Lower lobe of right lung (tissue), 2 donors: ENCODE results near the gene FOXP1. TPM values are rescaled to one million over a fixed set of nuclear protein-coding genes. Genes with fewer than 3 reads are reported as not detected.

Experiments used
- ATAC-seq, 2 donors: fragments of 200-7000 bp; cut with Tn5 transposase; one replicate each; pipeline ENCODE4 v1.9.1; 2020 to 2022; ENCODE audit warnings: mild to moderate bottlenecking in 2 of 2, moderate library complexity in 2 of 2
- DNase-seq: peaks from one replicate; pipeline ENCODE4 v3.0.0-alpha.2; 2020
- H3K27ac ChIP-seq: fragments of 200-600 bp; one replicate; pipeline ENCODE4 v1.8.0; 2022
- H3K27me3 ChIP-seq: fragments of 200-600 bp; one replicate; pipeline ENCODE4 v1.8.0; 2022; ENCODE audit warnings: low read depth
- H3K36me3 ChIP-seq: fragments of 200-600 bp; one replicate; pipeline ENCODE4 v1.8.0; 2022; ENCODE audit warnings: mild to moderate bottlenecking
- H3K4me1 ChIP-seq: fragments of 200-600 bp; one replicate; pipeline ENCODE4 v1.8.0; 2022
- H3K4me3 ChIP-seq: fragments of 200-600 bp; one replicate; pipeline ENCODE4 v1.8.0; 2022; ENCODE audit warnings: mild to moderate bottlenecking
- H3K9me3 ChIP-seq: fragments of 200-600 bp; one replicate; pipeline ENCODE4 v1.8.0; 2022
- intact Hi-C: fragments of 100-400 bp; cut with DNase I; formaldehyde crosslinking; loops from one replicate; pipeline ENCODE4 v1.11.0; 2022
- total RNA-seq: library from RNA; stranded (reverse); fragmentation: NEBNext Ultra II Directional; extraction: Animal tissue kit (Norgen Biotek cat#: 25700); gene quantifications from one replicate; pipeline ENCODE4 v1.2.1, GENCODE V29; 2021
- TF ChIP-seq, protein P1 (sequence below): fragments of 200-600 bp; IDR thresholded peaks from one replicate; pipeline ENCODE4 v1.8.0; 2022; ENCODE audit warnings: antibody characterized with exemption, mild to moderate bottlenecking
- donor health status: DM: no; HTN: yes; CAD: no; lungs with severe emphysema.

FOXP1 gene
- total RNA-seq, 1 donor from 2014 or later = 138 TPM

DNA sequence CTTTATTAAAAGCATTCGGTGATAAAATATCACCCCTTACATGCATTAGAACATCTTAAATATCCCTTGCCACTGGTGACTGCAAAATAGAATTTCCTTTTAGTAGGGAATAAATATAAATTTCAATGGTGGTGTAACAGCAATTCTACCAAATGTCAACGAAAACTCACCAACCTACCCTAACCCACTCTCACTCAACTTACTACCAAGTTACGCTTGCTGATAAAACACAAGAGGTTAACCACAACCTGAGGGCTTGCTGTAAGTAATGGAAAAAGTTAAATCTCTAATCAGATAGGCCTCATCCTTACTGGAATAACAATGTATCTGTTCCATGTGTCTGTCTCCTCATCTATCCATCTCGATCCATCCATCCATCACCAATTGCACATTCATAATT, 274.7 kb downstream of the FOXP1 start:
- Histone ChIP-seq H3K27ac (no peak overlapping the region), H3K4me3 (no peak overlapping the region), H3K27me3 (no peaks in the 10 kb centered on the region), H3K4me1 (peaks cover 22% of the 10 kb centered on the region), H3K36me3 (no peaks in the 10 kb centered on the region), H3K9me3 (no peaks in the 10 kb centered on the region)
- intact Hi-C loops = no loop called here
- ATAC-seq (no peak), DNase-seq (no peak)
- TF ChIP-seq, protein P1, sequence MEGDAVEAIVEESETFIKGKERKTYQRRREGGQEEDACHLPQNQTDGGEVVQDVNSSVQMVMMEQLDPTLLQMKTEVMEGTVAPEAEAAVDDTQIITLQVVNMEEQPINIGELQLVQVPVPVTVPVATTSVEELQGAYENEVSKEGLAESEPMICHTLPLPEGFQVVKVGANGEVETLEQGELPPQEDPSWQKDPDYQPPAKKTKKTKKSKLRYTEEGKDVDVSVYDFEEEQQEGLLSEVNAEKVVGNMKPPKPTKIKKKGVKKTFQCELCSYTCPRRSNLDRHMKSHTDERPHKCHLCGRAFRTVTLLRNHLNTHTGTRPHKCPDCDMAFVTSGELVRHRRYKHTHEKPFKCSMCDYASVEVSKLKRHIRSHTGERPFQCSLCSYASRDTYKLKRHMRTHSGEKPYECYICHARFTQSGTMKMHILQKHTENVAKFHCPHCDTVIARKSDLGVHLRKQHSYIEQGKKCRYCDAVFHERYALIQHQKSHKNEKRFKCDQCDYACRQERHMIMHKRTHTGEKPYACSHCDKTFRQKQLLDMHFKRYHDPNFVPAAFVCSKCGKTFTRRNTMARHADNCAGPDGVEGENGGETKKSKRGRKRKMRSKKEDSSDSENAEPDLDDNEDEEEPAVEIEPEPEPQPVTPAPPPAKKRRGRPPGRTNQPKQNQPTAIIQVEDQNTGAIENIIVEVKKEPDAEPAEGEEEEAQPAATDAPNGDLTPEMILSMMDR = no peak

DNA sequence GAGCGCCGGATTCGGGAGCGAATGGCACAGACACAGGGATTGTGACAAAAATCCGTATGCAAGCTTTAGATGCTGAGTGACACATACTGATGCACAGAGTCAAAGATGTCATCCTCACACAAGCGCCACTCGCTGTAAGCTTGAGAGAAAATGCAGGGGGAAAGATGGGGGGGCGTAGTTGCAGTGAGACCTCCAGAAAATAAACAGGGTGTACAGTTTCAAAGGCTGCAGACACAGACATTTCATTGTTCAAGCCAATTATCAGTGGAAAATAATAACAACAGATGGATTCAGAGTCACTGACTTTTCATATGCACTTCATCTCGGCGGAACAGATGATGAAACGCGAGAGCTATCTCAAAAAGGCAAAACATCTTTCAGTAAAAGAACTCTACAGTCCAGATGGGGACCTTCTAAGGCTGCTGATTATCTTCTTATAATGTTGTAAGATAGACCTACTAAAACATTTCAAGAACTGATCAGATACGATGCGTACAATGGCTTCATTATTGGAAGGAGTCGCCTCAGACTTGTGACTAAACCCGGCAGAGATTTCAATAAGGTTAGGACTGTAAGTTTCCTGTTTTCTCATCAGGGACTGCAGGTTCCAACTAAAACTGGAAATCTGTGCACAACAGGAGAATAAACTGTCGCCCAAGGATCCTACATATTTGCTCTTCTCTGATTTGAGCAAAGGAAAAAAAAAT, 275.4 kb downstream of the FOXP1 start:
- peaks cover 26% of the 10 kb centered on the region for H3K4me1 ChIP-seq
- intact Hi-C loops = no loop called here
- no peak for DNase-seq

DNA sequence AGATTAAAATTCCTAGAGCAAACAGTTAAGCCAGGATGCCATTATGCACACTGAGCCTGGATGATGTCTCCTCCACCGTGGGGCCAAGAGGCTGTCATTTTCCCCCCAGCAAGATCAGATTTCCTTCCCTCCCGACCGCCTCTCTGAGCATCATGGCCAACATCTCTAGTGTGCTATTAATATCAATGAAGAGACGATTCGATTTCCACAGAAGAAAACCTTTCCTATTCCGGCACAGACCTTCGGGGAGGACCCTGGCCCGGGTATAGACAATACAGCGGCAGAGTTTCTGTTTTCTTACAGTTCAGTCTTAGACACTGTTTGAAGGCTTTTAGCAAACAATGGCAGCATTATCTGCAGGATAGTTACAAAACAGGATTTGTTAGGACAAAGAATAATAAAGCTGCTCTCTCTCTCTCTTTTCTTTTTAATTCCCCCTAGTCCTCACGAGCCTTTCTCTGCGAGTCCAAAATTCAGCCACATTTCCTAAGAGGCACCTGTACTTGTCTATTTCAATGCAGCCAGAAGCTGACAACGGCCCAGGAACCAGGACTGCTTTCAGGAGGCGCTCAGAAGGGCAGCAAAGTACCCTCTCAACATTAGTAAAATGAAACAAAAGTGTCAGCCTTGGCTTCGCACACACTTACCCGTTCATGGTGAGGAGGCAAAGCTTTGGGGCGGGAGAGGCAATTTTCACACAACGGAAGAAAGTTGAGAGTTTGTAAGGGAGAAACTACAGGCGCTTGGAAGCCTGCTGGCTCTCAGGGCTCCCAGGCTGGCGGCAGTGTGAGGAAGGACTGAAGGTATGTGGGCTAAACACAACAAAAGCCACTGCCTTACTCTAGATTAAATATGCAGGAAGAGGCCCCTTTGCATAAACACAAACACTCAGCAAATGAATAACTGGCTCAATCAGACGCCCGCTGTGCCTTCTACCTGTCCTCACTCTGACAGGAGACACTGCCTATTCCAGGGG, 278.0 kb downstream of the FOXP1 start:
- TF ChIP-seq, protein P1 = no peak
- ATAC-seq (peak; percentile 59 to 69), DNase-seq (no peak)
- H3K36me3 ChIP-seq = no peaks in the 10 kb centered on the region
- H3K4me1 ChIP-seq = peaks cover 25% of the 10 kb centered on the region
- H3K27ac ChIP-seq = peak overlapping the region; percentile 70
- H3K27me3 ChIP-seq = no peaks in the 10 kb centered on the region
- no peaks in the 10 kb centered on the region for H3K9me3 ChIP-seq
- peak overlapping the region; percentile 48 for H3K4me3 ChIP-seq
- intact Hi-C loops = no loop called here

More for the DNA sequence above, 275.4 kb downstream of the FOXP1 start:
- Histone ChIP-seq H3K36me3 (no peaks in the 10 kb centered on the region), H3K27me3 (no peaks in the 10 kb centered on the region), H3K4me3 (no peak overlapping the region), H3K27ac (no peak overlapping the region), H3K9me3 (no peaks in the 10 kb centered on the region)
- ATAC-seq = no peak
- TF ChIP-seq, protein P1 = no peak

DNA sequence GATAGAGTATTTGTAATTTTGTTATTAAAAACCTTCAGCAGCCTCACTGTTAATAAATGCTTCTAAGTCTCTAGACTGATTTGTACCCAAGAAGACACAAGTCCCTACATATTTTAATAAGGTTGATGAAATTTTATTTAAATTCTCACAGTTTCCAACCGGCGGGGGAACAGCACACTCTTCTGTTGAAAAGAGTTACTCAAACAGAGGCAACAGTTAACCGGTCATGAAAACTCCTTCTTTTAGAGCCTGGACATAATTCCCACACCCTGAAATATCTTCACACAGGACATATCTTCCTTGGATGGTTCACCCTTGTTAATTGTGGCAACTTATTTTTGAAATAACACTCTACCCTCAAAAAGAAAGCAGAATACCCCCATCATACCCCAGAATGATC, 278.8 kb downstream of the FOXP1 start:
- H3K4me3 ChIP-seq = peak overlapping the region; percentile 48
- H3K27ac ChIP-seq = no peak overlapping the region
- H3K4me1 ChIP-seq = peaks cover 25% of the 10 kb centered on the region
- H3K9me3 ChIP-seq = no peaks in the 10 kb centered on the region
- TF ChIP-seq, protein P1 = no peak
- intact Hi-C loops = no loop called here
- DNase-seq (no peak), ATAC-seq (peak; percentile 47 to 80)
- H3K27me3 ChIP-seq = no peaks in the 10 kb centered on the region
- no peaks in the 10 kb centered on the region for H3K36me3 ChIP-seq

DNA sequence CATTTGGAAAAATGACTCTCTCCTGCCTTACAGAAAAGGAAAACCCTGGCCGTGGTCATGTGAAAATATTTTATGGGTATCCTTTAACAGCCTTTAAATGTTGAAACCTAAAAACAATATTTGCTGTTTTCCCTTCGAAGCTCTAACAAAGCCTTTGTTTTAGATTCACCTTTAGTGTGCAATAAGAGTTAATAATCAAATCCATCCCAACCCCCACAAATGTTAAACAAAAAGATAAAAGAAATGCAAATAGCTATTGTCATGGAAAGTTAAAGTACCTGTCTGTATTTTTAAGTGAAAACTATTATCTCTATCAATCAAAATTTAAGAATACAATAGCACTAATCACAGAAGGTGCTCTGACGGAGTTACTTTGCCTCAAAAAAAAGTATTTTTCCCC, 279.3 kb downstream of the FOXP1 start:
- ATAC-seq = no peak
- peak overlapping the region; percentile 48 for H3K4me3 ChIP-seq
- intact Hi-C loops = no loop called here

More for the DNA sequence above, 279.3 kb downstream of the FOXP1 start:
- Histone ChIP-seq H3K27me3 (no peaks in the 10 kb centered on the region), H3K36me3 (no peaks in the 10 kb centered on the region), H3K27ac (no peak overlapping the region), H3K9me3 (no peaks in the 10 kb centered on the region), H3K4me1 (peaks cover 25% of the 10 kb centered on the region)
- DNase-seq = no peak
- TF ChIP-seq, protein P1 = no peak
